GM21619 (cell line): ENCODE measurements around the gene FUT8.

Experiments
- ATAC-seq: cut with Tn5 transposase; IDR thresholded peaks from one replicate; pipeline ENCODE4 v1.9.1; 2021; ENCODE audit not compliant: unreplicated experiment

The FUT8 gene

GRCh38 chr14:65487783-65488494 lies 75.4 kb downstream of the FUT8 start:
- no peak for ATAC-seq

GRCh38 chr14:65491274-65491673 lies 78.7 kb downstream of the FUT8 start:
- ATAC-seq = no peak

- ATAC-seq = no peak
Measured at GRCh38 chr14:65492266-65492665, 79.7 kb downstream of the FUT8 start.

DNA sequence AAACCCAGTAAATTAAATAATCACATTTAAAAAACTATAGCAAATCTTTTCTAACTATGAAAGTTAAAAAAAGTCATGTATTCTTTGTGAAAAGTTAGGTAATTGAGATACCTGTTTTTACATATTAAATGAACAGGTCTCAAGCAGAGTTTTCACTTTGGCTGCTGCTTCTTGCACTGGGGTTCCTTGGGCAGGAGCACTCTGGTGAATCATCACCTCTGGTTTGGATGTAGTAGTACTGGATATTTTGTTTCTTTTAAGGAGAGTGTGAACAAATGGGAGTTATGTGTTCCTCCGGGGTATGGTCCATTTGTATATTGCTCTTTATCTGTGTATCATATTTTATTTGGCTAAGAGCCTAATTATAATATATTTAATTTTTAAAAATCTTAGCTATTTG lies 82.7 kb downstream of the FUT8 start:
- ATAC-seq = no peak

- ATAC-seq = no peak
Measured at GRCh38 chr14:65496178-65496993, 83.9 kb downstream of the FUT8 start.

GRCh38 chr14:65499138-65499537 lies 86.6 kb downstream of the FUT8 start:
- ATAC-seq = no peak

DNA sequence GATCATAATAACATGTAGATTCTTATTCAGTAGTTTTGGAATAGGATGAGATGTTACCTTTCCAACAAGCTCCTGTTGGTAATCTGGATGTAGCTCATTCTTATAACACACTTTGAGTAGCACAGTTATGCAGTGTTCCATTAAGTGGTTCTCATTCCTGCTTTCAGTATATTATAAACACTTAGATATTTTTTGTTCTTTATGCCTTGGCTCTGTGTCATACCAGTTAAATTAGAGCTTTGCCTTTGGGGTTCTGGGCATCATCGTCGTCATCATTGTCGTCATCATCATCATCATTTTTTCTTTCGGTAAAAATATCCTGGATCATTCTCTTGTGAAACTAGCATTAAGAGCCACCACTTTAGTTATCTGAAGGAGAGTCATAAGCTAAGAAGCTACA lies 87.5 kb downstream of the FUT8 start:
- ATAC-seq = no peak

- ATAC-seq = no peak
Measured at GRCh38 chr14:65501328-65501727, 88.8 kb downstream of the FUT8 start.

DNA sequence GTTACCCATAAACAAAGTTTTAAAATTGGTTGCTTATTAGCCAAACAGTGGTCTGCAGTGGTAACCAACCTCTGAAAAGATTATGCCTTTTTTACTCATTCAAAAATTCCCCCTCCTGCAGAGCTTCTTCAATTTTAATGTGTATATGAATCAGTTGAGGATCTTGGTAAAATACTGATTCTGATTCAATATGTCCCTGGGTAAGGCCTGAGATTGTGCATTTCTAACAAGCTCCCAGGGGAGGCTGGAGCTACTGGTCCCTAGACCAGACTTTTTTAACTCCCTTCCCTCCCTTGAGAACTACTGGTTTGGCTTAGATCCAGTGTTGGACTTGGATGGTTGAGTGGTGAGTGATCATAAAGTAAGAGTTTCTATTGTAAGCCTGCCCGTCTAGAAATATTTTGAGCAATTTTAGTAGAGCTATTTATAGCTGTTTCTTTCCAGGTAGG lies 90.2 kb downstream of the FUT8 start:
- peak; percentile 49 for ATAC-seq

DNA sequence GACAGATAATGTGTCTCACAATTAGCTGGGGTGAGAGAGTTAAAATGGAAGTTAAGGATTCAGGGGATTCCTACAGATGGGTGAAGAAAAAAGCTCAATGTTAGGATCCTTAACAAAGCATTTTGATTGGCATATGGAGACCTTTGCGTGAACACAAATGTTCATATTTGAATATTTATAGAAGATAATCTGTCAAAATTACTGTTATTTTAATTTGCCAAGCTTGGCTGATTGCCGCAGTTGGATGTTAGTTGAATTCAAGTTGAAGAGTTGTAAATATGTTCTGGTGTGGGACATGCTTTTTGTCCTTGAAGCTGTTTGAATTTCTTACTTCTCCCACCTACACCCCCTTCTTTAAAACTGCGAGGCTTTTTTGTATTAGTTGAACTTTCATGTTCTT lies 91.2 kb downstream of the FUT8 start:
- ATAC-seq = no peak

DNA sequence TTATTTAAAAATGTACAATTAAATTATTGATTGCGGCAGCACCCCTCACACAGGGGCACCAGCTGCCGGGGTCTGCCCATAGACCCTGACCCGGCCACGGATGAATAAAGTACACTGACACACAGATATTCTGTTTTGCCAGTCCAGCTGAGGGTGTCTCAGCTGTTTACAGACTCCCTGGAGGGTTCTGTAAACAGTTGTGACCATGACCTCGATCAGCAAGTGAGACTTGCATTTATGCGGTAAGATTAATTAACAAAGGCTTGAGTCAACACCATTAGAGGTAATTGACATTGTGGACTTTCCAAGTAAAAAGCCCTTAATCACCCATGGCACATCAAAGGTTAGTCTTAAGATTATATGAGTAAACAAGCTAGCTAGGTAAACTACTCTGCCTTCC lies 94.3 kb downstream of the FUT8 start:
- ATAC-seq = no peak

DNA sequence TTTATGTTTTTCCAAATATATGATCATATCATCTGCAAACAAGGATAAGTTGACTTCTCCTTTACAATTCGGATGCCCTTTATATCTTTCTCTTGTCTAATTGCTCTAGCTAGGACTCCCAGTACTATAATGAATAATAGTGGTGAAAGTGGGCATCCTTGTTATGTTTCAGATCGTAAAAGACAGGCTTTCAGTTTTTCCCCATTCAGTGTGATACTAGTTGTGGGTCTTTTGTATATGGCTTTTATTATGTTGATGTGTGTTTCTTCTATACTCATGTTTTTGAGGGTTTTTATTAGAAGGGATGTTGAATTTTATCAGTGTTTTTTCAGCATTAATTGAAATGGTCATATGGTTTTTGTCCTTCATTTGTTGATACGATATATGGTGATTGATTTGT lies 97.3 kb downstream of the FUT8 start:
- no peak for ATAC-seq

GRCh38 chr14:65513671-65514070 lies 101.1 kb downstream of the FUT8 start:
- no peak for ATAC-seq

- no peak for ATAC-seq
Measured at GRCh38 chr14:65517635-65518542, 105.4 kb downstream of the FUT8 start.

DNA sequence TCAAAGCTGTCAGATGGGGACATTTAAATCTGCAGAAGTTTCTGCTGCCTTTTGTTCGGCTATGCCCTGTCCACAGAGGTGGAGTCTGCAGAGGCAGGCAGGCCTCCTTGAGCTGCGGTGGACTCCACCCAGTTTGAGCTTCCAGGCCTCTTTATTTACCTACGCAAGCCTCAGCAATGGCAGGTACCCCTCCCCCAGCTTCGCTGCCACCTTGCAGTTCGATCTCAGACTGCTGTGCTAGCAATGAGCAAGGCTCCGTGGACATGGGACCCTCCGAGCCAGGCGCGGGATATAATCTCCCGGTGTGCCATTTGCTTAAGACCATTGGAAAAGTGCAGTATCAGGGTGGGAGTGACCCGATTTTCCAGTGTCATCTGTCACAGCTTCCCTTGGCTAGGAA lies 115.5 kb downstream of the FUT8 start:
- no peak for ATAC-seq

DNA sequence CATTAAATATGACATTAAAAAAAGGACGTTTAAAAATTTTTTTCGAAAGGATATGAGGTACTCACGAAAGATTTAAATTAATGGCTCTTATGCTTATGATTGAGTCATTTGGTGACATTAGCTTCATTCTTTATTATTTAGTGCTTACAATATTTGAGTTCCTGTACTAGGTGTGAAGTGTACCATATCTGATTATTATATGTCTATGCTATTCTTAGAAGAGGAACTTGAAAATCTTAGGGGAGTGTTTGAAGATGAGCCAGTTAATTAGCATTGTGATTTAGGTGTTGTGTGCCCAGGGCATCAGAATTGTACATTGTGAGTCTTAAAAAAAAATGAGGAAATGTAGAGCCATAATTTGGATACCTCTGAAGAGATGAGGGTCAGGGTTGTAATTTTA lies 118.6 kb downstream of the FUT8 start:
- no peak for ATAC-seq

- no peak for ATAC-seq
Measured at GRCh38 chr14:65533736-65534404, 121.3 kb downstream of the FUT8 start.

DNA sequence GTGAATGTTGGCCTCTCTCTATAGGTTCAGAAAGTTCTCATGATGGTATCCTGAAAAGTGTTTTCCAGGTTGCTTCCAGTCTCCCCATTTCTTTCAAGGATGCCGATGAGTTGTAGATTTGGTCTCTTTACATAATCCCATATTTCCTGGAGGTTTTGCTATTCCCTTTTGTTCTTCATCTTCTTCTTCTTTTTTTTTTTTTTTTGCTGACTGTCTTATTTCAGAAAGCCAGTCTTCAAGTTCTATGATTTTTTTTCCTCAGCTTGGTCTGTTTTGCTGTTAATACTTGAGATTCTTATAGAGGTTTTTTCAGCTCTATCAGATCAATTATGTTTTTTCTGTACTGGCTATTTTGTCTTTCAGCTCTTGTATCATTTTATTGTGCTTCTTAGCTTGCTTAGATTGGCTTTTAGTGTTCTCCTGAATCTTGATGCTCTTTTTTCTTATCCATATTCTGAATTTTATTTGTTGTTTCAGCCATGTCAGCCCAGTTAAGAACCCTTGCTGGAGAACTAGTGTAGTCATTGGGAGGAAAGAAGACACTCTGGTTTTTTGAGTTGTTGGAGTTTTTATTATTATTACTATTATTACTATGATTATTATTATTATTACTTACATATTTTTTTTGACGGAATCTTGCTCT lies 124.4 kb downstream of the FUT8 start:
- no peak for ATAC-seq

GRCh38 chr14:65548878-65549277 lies 136.3 kb downstream of the FUT8 start:
- no peak for ATAC-seq

- ATAC-seq = no peak
Measured at GRCh38 chr14:65549429-65549828, 136.9 kb downstream of the FUT8 start.
